Measurements from ENCODE around the gene TMEM9B.

GRCh38 chr11:8980485-8980884, 16.2 kb upstream of the TMEM9B start:
- TF ChIP-seq CTCF (conservative IDR thresholded peaks at IDR 0.05; ENCODE audit: low read length): no peak
- TF ChIP-seq EZH2phosphoT487 (IDR thresholded peaks at IDR 0.05; ENCODE audit: borderline replicate concordance): no peak
